PC-9 (cell line): ENCODE data around the gene LAMC2. TPM values are rescaled to one million over a fixed set of nuclear protein-coding genes. Genes with fewer than 3 reads are reported as not detected.

Experiments
- BruUV-seq: library from RNA; stranded (reverse); fragments of 400-500 nt; replicated peaks from 2 replicates; lab custom pipeline; 2021; lab: Mats Ljungman, UMichigan
- CTCF ChIA-PET: fragments of 300-600 bp; sonication (Branson Sonifier 250); formaldehyde crosslinking; loops from one replicate; lab custom pipeline; 2022; ENCODE audit warnings: antibody characterized with exemption; lab: Charles Lee
- POLR2A ChIA-PET: fragments of 300-600 bp; sonication (Branson Sonifier 250); formaldehyde crosslinking; loops from one replicate; lab custom pipeline; 2022; ENCODE audit warnings: antibody characterized with exemption; ENCODE audit not compliant: unreplicated experiment; lab: Charles Lee
- DNase-seq, 2 experiments: peaks; one replicate each; pipeline versions ENCODE4 v3.0.0 to v3.0.0-alpha.2; 2015 to 2022; ENCODE audit warnings: mixed read lengths in 1 of 2
- H2AFZ ChIP-seq: fragments of 200-600 bp; sonication (generic); 2 replicates; pipeline ENCODE4 v1.8.1; 2017; ENCODE audit warnings: antibody characterized with exemption
- H3F3A ChIP-seq: fragments of 200-600 bp; sonication (generic); 2 replicates; pipeline ENCODE4 v1.8.1; 2017; ENCODE audit warnings: antibody characterized with exemption, mild to moderate bottlenecking, low read depth; ENCODE audit not compliant: insufficient read depth
- H3K27ac ChIP-seq: fragments of 200-600 bp; sonication (generic); 2 replicates; pipeline ENCODE4 v1.6.1; 2016; ENCODE audit warnings: mixed run types
- H3K27me3 ChIP-seq: fragments of 200-600 bp; sonication (generic); 2 replicates; pipeline ENCODE4 v1.6.1; 2016; ENCODE audit warnings: low read depth, mixed run types; ENCODE audit not compliant: insufficient read depth
- H3K36me3 ChIP-seq: fragments of 200-600 bp; sonication (generic); 2 replicates; pipeline ENCODE4 v1.6.1; 2016; ENCODE audit warnings: low read depth, mixed run types
- H3K4me1 ChIP-seq: fragments of 200-600 bp; sonication (generic); replicated peaks from 2 replicates; pipeline ENCODE4 v1.6.1; 2016; ENCODE audit warnings: mixed run types; ENCODE audit not compliant: insufficient read depth
- H3K4me2 ChIP-seq: fragments of 200-600 bp; sonication (generic); 2 replicates; pipeline ENCODE4 v1.6.1; 2017; ENCODE audit warnings: mixed run types
- H3K4me3 ChIP-seq: fragments of 200-600 bp; sonication (generic); 2 replicates; pipeline ENCODE4 v1.6.1; 2016; ENCODE audit warnings: mixed run types
- H3K79me2 ChIP-seq: fragments of 200-600 bp; sonication (generic); 2 replicates; pipeline ENCODE4 v1.6.1; 2017; ENCODE audit warnings: low read depth, mixed run types
- H3K9me2 ChIP-seq: fragments of 200-600 bp; sonication (generic); 2 replicates; pipeline ENCODE4 v1.8.1; 2017; ENCODE audit warnings: mild to moderate bottlenecking; ENCODE audit not compliant: insufficient read depth
- H3K9me3 ChIP-seq: fragments of 200-600 bp; sonication (generic); 2 replicates; pipeline ENCODE4 v1.8.1; 2016; ENCODE audit warnings: low read depth; ENCODE audit not compliant: insufficient read depth
- H4K20me1 ChIP-seq: fragments of 200-600 bp; sonication (generic); 2 replicates; pipeline ENCODE4 v1.8.1; 2017; ENCODE audit not compliant: insufficient read depth
- EZH2 ChIP-seq: fragments of 200-600 bp; sonication (generic); IDR thresholded peaks from 2 replicates; pipeline ENCODE4 v1.8.0; 2017; ENCODE audit warnings: antibody characterized with exemption, low read depth
- intact Hi-C: fragments of 100-400 bp; cut with micrococcal nuclease; formaldehyde crosslinking; loops from one replicate; pipeline ENCODE4 v1.10.0; 2022; ENCODE audit not compliant: unreplicated experiment
- total RNA-seq: library from RNA; stranded (reverse); gene quantifications from 2 replicates; pipeline ENCODE4 v1.2.3, GENCODE V29; 2021
- TF ChIP-seq, protein P1 (sequence below): fragments of 200-600 bp; sonication (generic); conservative IDR thresholded peaks from 2 replicates; pipeline ENCODE4 v1.6.1; 2017; ENCODE audit warnings: mixed run types, antibody characterized with exemption, mild to moderate bottlenecking, moderate library complexity

The LAMC2 gene
- total RNA-seq, 1 experiment from 2014 or later, result 109 TPM

DNA sequence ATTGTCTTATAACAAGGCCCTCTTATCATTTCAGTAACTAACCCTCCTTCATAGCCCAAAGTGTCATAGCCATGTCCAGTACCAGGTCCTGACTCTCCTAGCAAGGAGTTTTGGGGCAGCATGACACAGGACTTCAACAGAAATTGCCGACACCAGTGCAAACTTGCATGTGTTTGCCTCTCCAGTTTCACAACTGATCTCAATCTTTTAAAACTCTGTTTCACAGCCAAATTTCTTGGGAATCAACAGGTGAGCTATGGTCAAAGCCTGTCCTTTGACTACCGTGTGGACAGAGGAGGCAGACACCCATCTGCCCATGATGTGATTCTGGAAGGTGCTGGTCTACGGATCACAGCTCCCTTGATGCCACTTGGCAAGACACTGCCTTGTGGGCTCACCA, 36.8 kb downstream of the LAMC2 start:
- CTCF ChIA-PET, result no interaction called here
- DNase-seq, result no peak
- H3K36me3 ChIP-seq, result peaks cover 33% of the 10 kb centered on the region

DNA sequence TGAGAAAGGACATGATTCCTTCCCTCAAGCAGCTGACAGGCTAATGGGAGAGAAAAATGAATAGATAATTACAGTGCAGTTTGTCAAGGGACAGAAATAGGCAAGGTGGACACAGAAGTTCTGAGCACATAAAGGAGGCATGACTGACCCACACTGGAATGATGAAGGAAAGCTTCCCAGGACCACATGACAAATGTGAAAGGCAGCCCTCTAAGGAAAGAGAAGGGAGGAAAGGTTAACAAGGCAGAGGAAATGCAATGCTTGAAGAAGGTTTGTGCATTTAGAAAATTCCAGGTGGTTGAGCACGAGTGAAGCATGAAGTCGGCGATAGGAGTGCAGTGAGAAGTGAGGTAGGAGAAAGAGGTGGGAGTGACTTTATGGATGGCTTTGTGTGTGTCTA, 37.4 kb downstream of the LAMC2 start:
- ChIA-PET CTCF (no interaction called here), POLR2A (no interaction called here)
- TF ChIP-seq, protein P1, sequence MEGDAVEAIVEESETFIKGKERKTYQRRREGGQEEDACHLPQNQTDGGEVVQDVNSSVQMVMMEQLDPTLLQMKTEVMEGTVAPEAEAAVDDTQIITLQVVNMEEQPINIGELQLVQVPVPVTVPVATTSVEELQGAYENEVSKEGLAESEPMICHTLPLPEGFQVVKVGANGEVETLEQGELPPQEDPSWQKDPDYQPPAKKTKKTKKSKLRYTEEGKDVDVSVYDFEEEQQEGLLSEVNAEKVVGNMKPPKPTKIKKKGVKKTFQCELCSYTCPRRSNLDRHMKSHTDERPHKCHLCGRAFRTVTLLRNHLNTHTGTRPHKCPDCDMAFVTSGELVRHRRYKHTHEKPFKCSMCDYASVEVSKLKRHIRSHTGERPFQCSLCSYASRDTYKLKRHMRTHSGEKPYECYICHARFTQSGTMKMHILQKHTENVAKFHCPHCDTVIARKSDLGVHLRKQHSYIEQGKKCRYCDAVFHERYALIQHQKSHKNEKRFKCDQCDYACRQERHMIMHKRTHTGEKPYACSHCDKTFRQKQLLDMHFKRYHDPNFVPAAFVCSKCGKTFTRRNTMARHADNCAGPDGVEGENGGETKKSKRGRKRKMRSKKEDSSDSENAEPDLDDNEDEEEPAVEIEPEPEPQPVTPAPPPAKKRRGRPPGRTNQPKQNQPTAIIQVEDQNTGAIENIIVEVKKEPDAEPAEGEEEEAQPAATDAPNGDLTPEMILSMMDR, result no peak
- no peak for TF ChIP-seq EZH2
- H3K27me3 ChIP-seq, result no peaks in the 10 kb centered on the region
- H3K4me3 ChIP-seq, result no peak overlapping the region
- no peaks in the 10 kb centered on the region for H3K9me2 ChIP-seq
- no peaks in the 10 kb centered on the region for H3K79me2 ChIP-seq
- no peaks in the 10 kb centered on the region for H3K9me3 ChIP-seq
- intact Hi-C loops, result no loop called here
- DNase-seq, result no peak
- H4K20me1 ChIP-seq, result no peaks in the 10 kb centered on the region
- H3K4me1 ChIP-seq, result no peaks in the 10 kb centered on the region
- no peak overlapping the region for H3K4me2 ChIP-seq
- peaks cover 36% of the 10 kb centered on the region; the same call in 1 of the 2 replicates for H3K36me3 ChIP-seq
- H2AFZ ChIP-seq, result no peak overlapping the region
- no peaks in the 10 kb centered on the region for H3F3A ChIP-seq
- no TSS peak for BruUV-seq
- H3K27ac ChIP-seq, result no peak overlapping the region

More for the DNA sequence above, 36.8 kb downstream of the LAMC2 start:
- Histone ChIP-seq H3K9me2 (no peaks in the 10 kb centered on the region), H3K27me3 (no peaks in the 10 kb centered on the region), H3K9me3 (no peaks in the 10 kb centered on the region), H4K20me1 (no peaks in the 10 kb centered on the region), H3F3A (no peaks in the 10 kb centered on the region), H3K4me3 (no peak overlapping the region), H3K4me1 (no peaks in the 10 kb centered on the region), H3K79me2 (no peaks in the 10 kb centered on the region), H2AFZ (no peak overlapping the region), H3K27ac (no peak overlapping the region), H3K4me2 (no peak overlapping the region)
- intact Hi-C loops, result no loop called here
- TF ChIP-seq, protein P1, result no peak
- TF ChIP-seq EZH2, result no peak
- POLR2A ChIA-PET, result no interaction called here
- no TSS peak for BruUV-seq

DNA sequence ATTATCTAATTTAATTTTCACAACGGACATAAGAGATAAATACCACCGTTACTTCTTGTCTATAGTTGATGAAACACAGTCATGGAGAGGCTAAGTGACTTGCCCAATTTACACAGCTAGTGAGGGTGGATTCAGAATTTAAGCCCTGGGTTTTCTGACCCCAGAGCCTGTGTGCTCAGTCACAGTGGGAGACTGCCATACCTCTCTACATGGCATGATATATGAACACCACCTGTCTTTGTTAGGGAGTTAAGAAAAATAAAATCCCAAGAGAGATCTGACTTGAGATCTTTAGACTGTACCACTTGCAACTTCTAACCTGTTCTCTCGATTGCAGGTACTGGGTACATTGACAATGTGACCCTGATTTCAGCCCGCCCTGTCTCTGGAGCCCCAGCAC, 40.3 kb downstream of the LAMC2 start:
- intact Hi-C loops, result no loop called here
- no peak for DNase-seq
- no peaks in the 10 kb centered on the region; the same call in 1 of the 2 replicates for H3F3A ChIP-seq
- no peak overlapping the region for H3K27ac ChIP-seq
- H3K27me3 ChIP-seq, result no peaks in the 10 kb centered on the region
- BruUV-seq, result no TSS peak
- CTCF ChIA-PET, result interaction anchor here (0.6 kb wide), 1 partner anchor 283 kb away, joined by 4 read pairs; no protein-coding TSS in a partner anchor
- no peaks in the 10 kb centered on the region for H4K20me1 ChIP-seq
- no peaks in the 10 kb centered on the region for H3K9me3 ChIP-seq
- no peaks in the 10 kb centered on the region for H3K9me2 ChIP-seq
- TF ChIP-seq, protein P1, result no peak
- no peak for TF ChIP-seq EZH2
- POLR2A ChIA-PET, result no interaction called here
- no peak overlapping the region for H3K4me3 ChIP-seq
- no peak overlapping the region for H3K4me2 ChIP-seq
- no peak overlapping the region for H2AFZ ChIP-seq
- H3K36me3 ChIP-seq, result peaks cover 56% of the 10 kb centered on the region
- 0 out of 2 replicates have a peak, but pooled peaks cover 7% of the 10 kb centered on the region for H3K4me1 ChIP-seq
- no peaks in the 10 kb centered on the region for H3K79me2 ChIP-seq
